ENCODE results near the gene PSMA6.
"Not testable (repeated sequence)": the region's sequence is repeated elsewhere in the genome, so short reads cannot be mapped to it uniquely, and the experiment has no call there.

PSMA6 gene

GRCh38 chr14:35355235-35355634, 63.1 kb downstream of the PSMA6 start:
- in situ Hi-C loops (cut with MboI; ENCODE audit: low pct_unique_long_range_greater_than_20kb, low sequenced_read_pairs); DNase-seq: not testable (repeated sequence)

- no peak for DNase-seq
- in situ Hi-C loops (cut with MboI; ENCODE audit: low pct_unique_long_range_greater_than_20kb, low sequenced_read_pairs), result no loop called here
Observed at GRCh38 chr14:35355981-35356841, 64.0 kb downstream of the PSMA6 start.

DNA sequence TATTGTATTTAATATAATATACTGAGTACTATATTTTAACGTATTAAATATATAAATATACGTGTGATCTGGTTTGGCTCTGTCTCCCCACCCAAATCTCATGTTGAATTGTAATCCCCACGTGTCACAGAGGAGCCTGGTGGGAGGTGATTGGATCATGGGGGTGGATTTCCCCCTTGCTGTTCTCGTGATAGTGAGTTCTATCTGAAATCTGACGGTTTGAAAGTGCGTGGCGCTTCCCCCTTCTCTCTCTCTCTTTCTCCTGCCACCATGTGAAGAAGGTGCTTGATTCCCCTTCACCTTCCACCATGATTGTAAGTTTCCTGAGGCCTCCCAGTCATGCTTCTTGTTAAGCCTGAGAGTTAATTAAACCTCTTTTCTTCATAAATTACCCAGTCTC, 67.5 kb downstream of the PSMA6 start:
- in situ Hi-C loops (cut with MboI; ENCODE audit: low pct_unique_long_range_greater_than_20kb, low sequenced_read_pairs); DNase-seq: not testable (repeated sequence)

DNA sequence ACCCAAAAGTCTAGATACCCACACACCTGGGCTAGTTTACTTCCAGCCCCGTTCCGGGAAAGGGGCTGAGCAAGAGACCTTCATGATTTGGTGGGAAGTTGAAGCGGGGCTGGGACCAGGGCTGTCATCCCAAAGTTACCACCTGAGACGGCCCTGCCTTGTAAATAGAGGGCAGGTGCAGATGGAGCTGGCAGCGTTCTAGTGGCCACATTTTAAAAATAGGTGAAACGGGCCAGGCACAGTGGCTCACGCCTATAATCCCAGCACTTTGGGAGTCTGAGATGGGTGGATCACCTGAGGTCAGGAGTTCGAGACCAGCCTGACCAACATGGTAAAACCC, 68.9 kb downstream of the PSMA6 start:
- in situ Hi-C loops (cut with MboI; ENCODE audit: low pct_unique_long_range_greater_than_20kb, low sequenced_read_pairs), result no loop called here
- DNase-seq, result no peak

GRCh38 chr14:35362450-35362849, 70.3 kb downstream of the PSMA6 start:
- no peak for DNase-seq
- in situ Hi-C loops (cut with MboI; ENCODE audit: low pct_unique_long_range_greater_than_20kb, low sequenced_read_pairs), result no loop called here

- in situ Hi-C loops (cut with MboI; ENCODE audit: low pct_unique_long_range_greater_than_20kb, low sequenced_read_pairs), result no loop called here
- no peak for DNase-seq
Observed at GRCh38 chr14:35362911-35363374, 70.8 kb downstream of the PSMA6 start.

- in situ Hi-C loops (cut with MboI; ENCODE audit: low pct_unique_long_range_greater_than_20kb, low sequenced_read_pairs), result no loop called here
- no peak for DNase-seq
Observed at GRCh38 chr14:35365130-35366055, 73.2 kb downstream of the PSMA6 start.

DNA sequence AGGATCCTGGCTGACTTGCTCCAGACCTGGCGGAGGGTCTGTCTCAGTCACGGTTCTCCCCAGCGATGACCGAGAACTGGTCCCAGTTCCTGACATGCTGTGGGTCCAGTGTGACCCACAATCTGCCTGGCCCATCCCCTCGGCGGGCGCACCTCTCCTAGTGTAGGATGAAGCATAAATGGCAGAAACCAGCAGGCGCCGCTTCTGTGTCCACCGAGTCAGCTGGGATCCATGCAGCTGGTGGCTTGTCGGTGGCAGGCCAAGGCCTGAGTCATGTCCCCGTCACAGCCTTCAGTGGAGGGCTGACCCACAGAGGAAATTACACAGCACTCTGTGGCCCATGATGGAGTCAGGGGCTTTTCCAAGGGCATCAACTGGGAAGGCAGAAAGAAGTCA, 73.9 kb downstream of the PSMA6 start:
- in situ Hi-C loops (cut with MboI; ENCODE audit: low pct_unique_long_range_greater_than_20kb, low sequenced_read_pairs), result no loop called here
- no peak for DNase-seq

- DNase-seq, result no peak
- in situ Hi-C loops (cut with MboI; ENCODE audit: low pct_unique_long_range_greater_than_20kb, low sequenced_read_pairs), result no loop called here
Observed at GRCh38 chr14:35366521-35366976, 74.4 kb downstream of the PSMA6 start.

GRCh38 chr14:35367056-35367372, 74.8 kb downstream of the PSMA6 start:
- in situ Hi-C loops (cut with MboI; ENCODE audit: low pct_unique_long_range_greater_than_20kb, low sequenced_read_pairs), result no loop called here
- no peak for DNase-seq

All from KBM-7 (cell line).